ENCODE measurements around the gene OR2C1.

OR2C1 gene

DNA sequence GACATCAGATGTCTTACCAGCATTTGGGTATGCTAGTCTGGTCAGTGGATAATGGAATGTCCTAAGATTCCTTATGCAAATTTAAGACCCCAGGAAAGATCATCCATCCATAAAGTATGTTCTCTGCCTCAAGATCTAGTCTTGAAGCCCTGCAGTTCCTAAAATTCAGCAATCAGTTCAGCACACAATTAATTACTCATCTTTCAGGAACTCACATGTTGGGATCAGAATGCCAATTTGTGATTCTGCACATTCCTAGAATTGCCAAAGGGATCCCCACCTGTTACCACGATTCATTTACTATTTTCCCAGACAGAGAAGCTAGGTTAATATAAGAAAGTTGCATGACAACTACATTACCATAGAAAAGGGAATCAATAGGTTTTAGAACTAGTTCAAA, 3.2 kb downstream of the OR2C1 start:
- no peak for DNase-seq (ENCODE audit: low read depth)
- TF ChIP-seq, protein P1, sequence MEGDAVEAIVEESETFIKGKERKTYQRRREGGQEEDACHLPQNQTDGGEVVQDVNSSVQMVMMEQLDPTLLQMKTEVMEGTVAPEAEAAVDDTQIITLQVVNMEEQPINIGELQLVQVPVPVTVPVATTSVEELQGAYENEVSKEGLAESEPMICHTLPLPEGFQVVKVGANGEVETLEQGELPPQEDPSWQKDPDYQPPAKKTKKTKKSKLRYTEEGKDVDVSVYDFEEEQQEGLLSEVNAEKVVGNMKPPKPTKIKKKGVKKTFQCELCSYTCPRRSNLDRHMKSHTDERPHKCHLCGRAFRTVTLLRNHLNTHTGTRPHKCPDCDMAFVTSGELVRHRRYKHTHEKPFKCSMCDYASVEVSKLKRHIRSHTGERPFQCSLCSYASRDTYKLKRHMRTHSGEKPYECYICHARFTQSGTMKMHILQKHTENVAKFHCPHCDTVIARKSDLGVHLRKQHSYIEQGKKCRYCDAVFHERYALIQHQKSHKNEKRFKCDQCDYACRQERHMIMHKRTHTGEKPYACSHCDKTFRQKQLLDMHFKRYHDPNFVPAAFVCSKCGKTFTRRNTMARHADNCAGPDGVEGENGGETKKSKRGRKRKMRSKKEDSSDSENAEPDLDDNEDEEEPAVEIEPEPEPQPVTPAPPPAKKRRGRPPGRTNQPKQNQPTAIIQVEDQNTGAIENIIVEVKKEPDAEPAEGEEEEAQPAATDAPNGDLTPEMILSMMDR (IDR thresholded peaks at IDR 0.05; ENCODE audit: control insufficient read depth, insufficient read depth, low read depth, low read length, missing control alignments) = no peak
- H3K4me3 ChIP-seq (ENCODE audit: control insufficient read depth, low read depth, low read length) = no peak overlapping the region

- no peak for DNase-seq (ENCODE audit: low read depth)
- TF ChIP-seq, protein P1 (IDR thresholded peaks at IDR 0.05; ENCODE audit: control insufficient read depth, insufficient read depth, low read depth, low read length, missing control alignments) = no peak
- no peak overlapping the region for H3K4me3 ChIP-seq (ENCODE audit: control insufficient read depth, low read depth, low read length)
Observed at GRCh38 chr16:3362931-3363330, 7.2 kb downstream of the OR2C1 start.

DNA sequence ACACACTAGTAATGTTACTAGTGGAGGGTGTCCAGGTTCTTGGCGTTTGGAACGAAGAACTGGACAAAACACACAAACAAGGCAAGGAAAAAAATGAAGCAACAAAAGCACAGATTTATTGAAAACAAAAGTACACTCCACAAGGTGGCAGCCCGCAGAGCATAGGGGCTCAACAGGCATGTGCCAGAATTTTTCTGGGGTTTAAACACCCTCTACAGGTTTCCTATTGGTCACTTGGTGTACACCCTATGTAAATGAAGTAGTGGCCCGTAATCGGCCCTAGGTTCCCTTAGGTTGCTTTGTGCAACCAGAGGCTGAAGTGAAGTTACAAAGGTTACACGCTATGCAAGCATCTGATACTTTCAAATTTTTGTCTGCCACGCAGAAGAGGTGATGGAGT, 8.1 kb downstream of the OR2C1 start:
- TF ChIP-seq, protein P1 (IDR thresholded peaks at IDR 0.05; ENCODE audit: control insufficient read depth, insufficient read depth, low read depth, low read length, missing control alignments) = no peak

DNA sequence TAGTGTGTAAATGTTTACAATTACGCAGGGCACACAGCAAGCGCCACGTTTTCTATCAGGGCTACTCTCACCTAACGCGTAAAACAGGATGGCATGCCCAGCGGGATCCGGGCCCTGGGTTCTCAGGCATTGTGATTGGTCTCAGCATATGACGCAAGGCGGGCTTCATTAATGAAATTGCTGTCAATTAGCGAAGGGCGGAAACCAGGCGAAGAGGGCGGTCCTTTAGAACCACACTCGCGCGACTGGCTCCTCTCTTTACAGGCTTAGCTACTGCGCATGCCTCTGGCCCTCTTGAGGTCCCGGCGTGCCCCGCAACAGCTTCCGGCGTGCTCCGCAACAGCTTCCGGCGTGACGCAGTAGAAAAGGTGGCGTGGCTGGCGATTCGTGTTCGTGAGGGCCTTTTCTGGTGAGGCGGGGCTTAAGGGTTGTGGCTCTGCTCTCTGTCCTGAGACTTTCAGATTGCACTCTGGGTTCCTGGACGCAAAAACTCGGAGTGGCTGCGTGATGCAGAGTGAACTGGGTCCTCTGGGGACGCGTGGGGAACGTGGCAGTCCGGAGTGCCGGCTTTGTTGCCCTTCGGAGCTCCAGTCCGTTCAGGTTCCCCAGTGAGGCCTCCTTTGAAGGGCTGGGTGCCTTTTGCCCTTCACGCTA, 9.2 kb downstream of the OR2C1 start:
- peak overlapping the region; percentile 88 for H3K4me3 ChIP-seq (ENCODE audit: control insufficient read depth, low read depth, low read length)
- peak; percentile 91 for DNase-seq (ENCODE audit: low read depth)
- TF ChIP-seq, protein P1 (IDR thresholded peaks at IDR 0.05; ENCODE audit: control insufficient read depth, insufficient read depth, low read depth, low read length, missing control alignments) = no peak

More for the DNA sequence above, 8.1 kb downstream of the OR2C1 start:
- H3K4me3 ChIP-seq (ENCODE audit: control insufficient read depth, low read depth, low read length) = no peak overlapping the region
- no peak for DNase-seq (ENCODE audit: low read depth)

DNA sequence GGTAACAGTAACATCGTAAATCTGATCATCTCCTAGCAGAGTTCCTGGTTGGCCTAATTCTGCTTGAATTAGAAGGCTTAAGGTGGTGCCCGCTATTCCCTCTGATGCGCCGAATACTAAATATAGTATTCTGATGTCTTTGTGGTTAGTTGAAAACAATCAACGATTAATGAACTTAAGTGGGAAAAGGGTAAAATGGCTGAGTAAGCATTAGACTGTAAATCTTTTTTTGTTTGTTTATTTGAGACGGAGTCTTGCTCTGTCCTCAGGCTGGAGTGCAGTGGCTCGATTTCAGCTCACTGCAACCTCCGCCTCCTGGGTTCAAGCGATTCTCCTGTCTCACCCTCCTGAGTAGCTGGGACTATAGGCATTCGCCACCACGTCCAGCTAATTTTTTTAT, 13.4 kb downstream of the OR2C1 start:
- no peak for DNase-seq (ENCODE audit: low read depth)
- TF ChIP-seq, protein P1 (IDR thresholded peaks at IDR 0.05; ENCODE audit: control insufficient read depth, insufficient read depth, low read depth, low read length, missing control alignments) = no peak
- H3K4me3 ChIP-seq (ENCODE audit: control insufficient read depth, low read depth, low read length) = no peak overlapping the region

GRCh38 chr16:3375680-3376079, 20.0 kb downstream of the OR2C1 start:
- no peak for DNase-seq (ENCODE audit: low read depth)
- TF ChIP-seq, protein P1 (IDR thresholded peaks at IDR 0.05; ENCODE audit: control insufficient read depth, insufficient read depth, low read depth, low read length, missing control alignments) = no peak
- no peak overlapping the region for H3K4me3 ChIP-seq (ENCODE audit: control insufficient read depth, low read depth, low read length)

All from AG09309 (cell line).